Calu3 (cell line): ENCODE results near the gene ARHGEF40. TPM values are rescaled to one million over a fixed set of nuclear protein-coding genes. Genes with fewer than 3 reads are reported as not detected.

Experiments used
- BruUV-seq: library from RNA; stranded (reverse); fragments of 400-500 nt; replicated peaks from 2 replicates; lab custom pipeline; 2021; lab: Mats Ljungman, UMichigan
- CTCF ChIA-PET: fragments of 300-600 bp; sonication (Branson Sonifier 250); formaldehyde crosslinking; loops from one replicate; lab custom pipeline; 2022; ENCODE audit warnings: antibody characterized with exemption; lab: Charles Lee
- DNase-seq: peaks from one replicate; pipeline ENCODE4 v3.0.0; 2022
- H3K27ac Mint-ChIP-seq: one replicate; pipeline ENCODE4 v1.8.0; 2022; ENCODE audit warnings: mixed read lengths; ENCODE audit not compliant: unreplicated experiment
- H3K27me3 Mint-ChIP-seq: one replicate; pipeline ENCODE4 v1.8.0; 2022; ENCODE audit warnings: mixed read lengths; ENCODE audit not compliant: unreplicated experiment
- H3K36me3 Mint-ChIP-seq: one replicate; pipeline ENCODE4 v1.8.0; 2022; ENCODE audit warnings: mild to moderate bottlenecking, moderate library complexity, mixed read lengths; ENCODE audit not compliant: insufficient read depth, unreplicated experiment
- H3K4me1 Mint-ChIP-seq: one replicate; pipeline ENCODE4 v1.8.0; 2022; ENCODE audit warnings: mild to moderate bottlenecking, low read depth, mixed read lengths; ENCODE audit not compliant: unreplicated experiment
- H3K4me3 Mint-ChIP-seq: one replicate; pipeline ENCODE4 v1.8.0; 2022; ENCODE audit warnings: mild to moderate bottlenecking, low read depth, moderate library complexity, mixed read lengths; ENCODE audit not compliant: unreplicated experiment
- H3K9me3 Mint-ChIP-seq: one replicate; pipeline ENCODE4 v1.8.0; 2022; ENCODE audit warnings: low read depth, mixed read lengths; ENCODE audit not compliant: unreplicated experiment
- intact Hi-C: fragments of 100-400 bp; cut with micrococcal nuclease; formaldehyde crosslinking; loops from one replicate; pipeline ENCODE4 v1.10.0; 2022; ENCODE audit not compliant: unreplicated experiment
- total RNA-seq: library from RNA; stranded (reverse); gene quantifications from 2 replicates; pipeline ENCODE4 v1.2.3, GENCODE V29; 2022
- TF ChIP-seq, protein P1 (sequence below): fragments of 200-600 bp; IDR thresholded peaks from one replicate; pipeline ENCODE4 v1.8.0; 2022; ENCODE audit warnings: antibody characterized with exemption; ENCODE audit not compliant: unreplicated experiment

The ARHGEF40 gene
- total RNA-seq, 1 experiment from 2014 or later, result 16.8 TPM

DNA sequence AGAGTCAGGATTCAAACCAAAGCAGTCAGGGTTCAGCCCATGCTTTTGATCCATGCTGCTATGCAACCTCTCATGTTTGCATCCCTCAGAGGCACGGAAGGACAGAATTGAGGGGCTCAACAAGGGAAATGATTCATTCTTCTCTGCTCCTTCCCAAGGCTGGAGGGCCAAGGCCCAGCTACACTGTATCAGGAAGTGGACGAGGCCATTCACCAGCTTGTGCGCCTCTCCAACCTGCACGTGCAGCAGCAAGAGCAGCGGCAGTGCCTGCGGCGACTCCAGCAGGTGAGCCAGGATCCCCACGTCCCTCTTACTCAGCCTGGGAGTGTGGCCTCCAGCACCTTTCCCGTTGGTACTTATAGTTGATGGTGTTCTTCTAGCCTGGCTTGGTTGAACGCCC, 8.6 kb downstream of the ARHGEF40 start:
- H3K4me3 Mint-ChIP-seq, result no peak overlapping the region
- DNase-seq, result no peak
- H3K27ac Mint-ChIP-seq, result no peak overlapping the region
- TF ChIP-seq, protein P1, sequence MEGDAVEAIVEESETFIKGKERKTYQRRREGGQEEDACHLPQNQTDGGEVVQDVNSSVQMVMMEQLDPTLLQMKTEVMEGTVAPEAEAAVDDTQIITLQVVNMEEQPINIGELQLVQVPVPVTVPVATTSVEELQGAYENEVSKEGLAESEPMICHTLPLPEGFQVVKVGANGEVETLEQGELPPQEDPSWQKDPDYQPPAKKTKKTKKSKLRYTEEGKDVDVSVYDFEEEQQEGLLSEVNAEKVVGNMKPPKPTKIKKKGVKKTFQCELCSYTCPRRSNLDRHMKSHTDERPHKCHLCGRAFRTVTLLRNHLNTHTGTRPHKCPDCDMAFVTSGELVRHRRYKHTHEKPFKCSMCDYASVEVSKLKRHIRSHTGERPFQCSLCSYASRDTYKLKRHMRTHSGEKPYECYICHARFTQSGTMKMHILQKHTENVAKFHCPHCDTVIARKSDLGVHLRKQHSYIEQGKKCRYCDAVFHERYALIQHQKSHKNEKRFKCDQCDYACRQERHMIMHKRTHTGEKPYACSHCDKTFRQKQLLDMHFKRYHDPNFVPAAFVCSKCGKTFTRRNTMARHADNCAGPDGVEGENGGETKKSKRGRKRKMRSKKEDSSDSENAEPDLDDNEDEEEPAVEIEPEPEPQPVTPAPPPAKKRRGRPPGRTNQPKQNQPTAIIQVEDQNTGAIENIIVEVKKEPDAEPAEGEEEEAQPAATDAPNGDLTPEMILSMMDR, result no peak
- peaks cover 11% of the 10 kb centered on the region for H3K36me3 Mint-ChIP-seq
- no peaks in the 10 kb centered on the region for H3K27me3 Mint-ChIP-seq
- H3K4me1 Mint-ChIP-seq, result no peaks in the 10 kb centered on the region
- no TSS peak for BruUV-seq
- H3K9me3 Mint-ChIP-seq, result no peaks in the 10 kb centered on the region
- intact Hi-C loops, result no loop called here
- CTCF ChIA-PET, result no interaction called here

DNA sequence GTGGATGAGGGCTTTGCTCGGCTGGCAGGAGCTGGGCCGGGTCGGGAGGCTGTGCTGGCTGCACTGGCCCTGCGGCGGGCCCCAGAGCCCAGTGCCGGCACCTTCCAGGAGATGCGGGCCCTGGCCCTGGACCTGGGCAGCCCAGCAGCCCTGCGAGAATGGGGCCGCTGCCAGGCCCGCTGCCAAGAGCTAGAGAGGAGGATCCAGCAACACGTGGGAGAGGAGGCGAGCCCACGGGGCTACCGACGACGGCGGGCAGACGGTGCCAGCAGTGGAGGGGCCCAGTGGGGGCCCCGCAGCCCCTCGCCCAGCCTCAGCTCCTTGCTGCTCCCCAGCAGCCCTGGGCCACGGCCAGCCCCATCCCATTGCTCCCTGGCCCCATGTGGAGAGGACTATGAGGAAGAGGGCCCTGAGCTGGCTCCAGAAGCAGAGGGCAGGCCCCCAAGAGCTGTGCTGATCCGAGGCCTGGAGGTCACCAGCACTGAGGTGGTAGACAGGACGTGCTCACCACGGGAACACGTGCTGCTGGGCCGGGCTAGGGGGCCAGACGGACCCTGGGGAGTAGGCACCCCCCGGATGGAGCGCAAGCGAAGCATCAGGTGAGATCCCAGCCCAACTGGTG, 11.5 kb downstream of the ARHGEF40 start:
- Mint-ChIP-seq H3K27ac (no peak overlapping the region), H3K27me3 (no peaks in the 10 kb centered on the region), H3K9me3 (no peaks in the 10 kb centered on the region), H3K36me3 (peaks cover 5% of the 10 kb centered on the region), H3K4me1 (no peaks in the 10 kb centered on the region), H3K4me3 (no peak overlapping the region)
- CTCF ChIA-PET, result interaction anchor here (0.6 kb wide), 1 partner anchor 10 kb away, joined by 7 read pairs; no protein-coding TSS in a partner anchor
- no TSS peak for BruUV-seq
- no peak for DNase-seq
- TF ChIP-seq, protein P1, result no peak
- intact Hi-C loops, result no loop called here

DNA sequence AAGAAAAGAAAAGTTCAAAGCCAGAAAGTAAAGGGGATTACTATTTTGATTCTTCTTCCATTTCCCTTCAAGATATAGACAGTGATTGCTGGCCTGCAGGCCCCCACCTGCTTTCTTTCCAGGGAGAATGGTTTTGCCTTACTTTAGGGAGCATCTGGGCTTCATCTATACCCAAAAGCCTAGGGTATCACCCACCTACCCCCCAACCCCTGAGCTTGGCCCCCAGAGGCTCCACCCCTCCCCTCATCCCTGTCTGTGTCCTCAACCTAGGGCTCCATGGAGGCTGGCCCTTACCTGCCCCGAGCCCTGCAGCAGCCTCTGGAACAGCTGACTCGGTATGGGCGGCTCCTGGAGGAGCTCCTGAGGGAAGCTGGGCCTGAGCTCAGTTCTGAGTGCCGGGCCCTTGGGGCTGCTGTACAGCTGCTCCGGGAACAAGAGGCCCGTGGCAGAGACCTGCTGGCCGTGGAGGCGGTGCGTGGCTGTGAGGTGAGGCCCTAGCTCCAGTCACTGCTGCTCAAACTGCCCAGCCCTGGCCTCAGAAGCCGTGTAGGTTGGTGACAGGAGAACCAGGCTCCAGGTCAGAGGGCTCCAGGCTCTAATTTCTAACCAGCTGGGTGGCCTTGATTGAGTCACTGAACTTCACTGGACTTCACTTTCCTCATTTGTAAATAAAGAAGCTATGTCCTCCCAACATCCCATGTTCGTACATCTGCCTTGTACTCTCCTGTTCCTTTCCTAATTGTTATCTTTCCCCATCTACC, 13.6 kb downstream of the ARHGEF40 start:
- no peaks in the 10 kb centered on the region for H3K27me3 Mint-ChIP-seq
- BruUV-seq, result no TSS peak
- peaks cover 3% of the 10 kb centered on the region for H3K4me1 Mint-ChIP-seq
- intact Hi-C loops, result no loop called here
- CTCF ChIA-PET, result interaction anchor here (0.7 kb wide), 1 partner anchor 68 kb away, joined by 12 read pairs; no protein-coding TSS in a partner anchor
- TF ChIP-seq, protein P1, result no peak
- H3K9me3 Mint-ChIP-seq, result no peaks in the 10 kb centered on the region
- H3K4me3 Mint-ChIP-seq, result no peak overlapping the region
- H3K27ac Mint-ChIP-seq, result no peak overlapping the region
- H3K36me3 Mint-ChIP-seq, result peaks cover 10% of the 10 kb centered on the region
- DNase-seq, result no peak

DNA sequence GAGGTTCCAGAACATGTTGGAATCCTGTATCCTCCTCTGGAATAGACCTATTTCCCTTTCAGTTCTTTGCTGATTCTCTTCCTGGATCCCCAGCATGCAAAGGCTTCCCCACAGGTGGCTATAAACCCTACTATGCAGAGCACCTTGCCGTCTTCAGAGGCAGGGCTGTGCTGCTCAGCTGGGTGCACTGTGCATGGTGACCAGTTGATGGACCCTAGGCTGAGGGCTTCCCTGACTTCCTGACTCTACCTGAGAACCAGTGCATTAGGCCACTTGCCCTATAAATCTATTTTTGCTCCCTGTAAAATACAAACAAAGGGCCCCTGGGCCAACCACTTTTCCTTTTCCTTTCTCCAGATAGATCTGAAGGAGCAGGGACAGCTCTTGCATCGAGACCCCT, 14.3 kb downstream of the ARHGEF40 start:
- Mint-ChIP-seq H3K27ac (no peak overlapping the region), H3K9me3 (no peaks in the 10 kb centered on the region), H3K4me1 (peaks cover 8% of the 10 kb centered on the region), H3K27me3 (no peaks in the 10 kb centered on the region), H3K4me3 (no peak overlapping the region), H3K36me3 (peaks cover 10% of the 10 kb centered on the region)
- TF ChIP-seq, protein P1, result no peak
- intact Hi-C loops, result no loop called here
- DNase-seq, result no peak
- CTCF ChIA-PET, result no interaction called here
- BruUV-seq, result no TSS peak
